OCI-LY3 (cell line): ENCODE results near the gene ANGPTL4.

Source experiments
- CTCF ChIP-seq: fragments of 200-600, 300-600 bp; sonication (generic); IDR thresholded peaks from 2 replicates; pipeline ENCODE4 v1.5.1; 2014; ENCODE audit warnings: antibody characterized with exemption, low read length, low read depth
- EZH2phosphoT487 ChIP-seq: fragments of 200-600 bp; shearing (Covaris generic); IDR thresholded peaks from 2 replicates; pipeline ENCODE4 v1.6.1; 2018; ENCODE audit warnings: antibody characterized with exemption, mixed run types, low read depth

- TF ChIP-seq CTCF (no peak), EZH2phosphoT487 (no peak)
Observed at GRCh38 chr19:8352134-8352827, 11.7 kb upstream of the ANGPTL4 start.
